Keratinocyte (primary cell): ENCODE results near the gene UNC5A. TPM values are rescaled to one million over a fixed set of nuclear protein-coding genes. Genes with fewer than 3 reads are reported as not detected.

Source experiments
- DNase-seq: peaks from one replicate; pipeline ENCODE4 v3.0.0-alpha.2; 2011; ENCODE audit warnings: low read depth, missing footprints, low spot score
- FAIRE-seq: peaks from 2 replicates; lab custom pipeline; 2011; peaks lifted over from hg19 to GRCh38; lab: Jason Lieb, UNC
- H2AFZ ChIP-seq: 2 replicates; pipeline ENCODE4 v1.6.0; 2012; ENCODE audit warnings: low read length, control low read depth, inconsistent platforms; ENCODE audit not compliant: control insufficient read depth
- H3K27ac ChIP-seq: 2 replicates; pipeline ENCODE4 v1.5.1; 2011; ENCODE audit warnings: low read length; ENCODE audit not compliant: control insufficient read depth, insufficient read depth
- H3K27me3 ChIP-seq: 3 replicates; pipeline ENCODE4 v1.6.0; 2011; ENCODE audit warnings: low read length; ENCODE audit not compliant: control insufficient read depth, insufficient read depth; ENCODE audit errors: extremely low read depth
- H3K36me3 ChIP-seq, 2 experiments: 2 replicates in 1 of 2; 3 replicates in 1 of 2; pipeline ENCODE4 v1.5.1; 2011; ENCODE audit warnings: low read length in 2 of 2, mild to moderate bottlenecking in 1 of 2; ENCODE audit not compliant: control insufficient read depth in 2 of 2, insufficient read depth in 2 of 2; ENCODE audit errors: extremely low read depth in 1 of 2
- H3K4me1 ChIP-seq: 3 replicates; pipeline ENCODE4 v1.5.1; 2011; ENCODE audit warnings: low read length; ENCODE audit not compliant: control insufficient read depth, insufficient read depth; ENCODE audit errors: extremely low read depth
- H3K4me2 ChIP-seq: 3 replicates; pipeline ENCODE4 v1.6.0; 2011; ENCODE audit warnings: low read depth, low read length; ENCODE audit not compliant: control insufficient read depth, insufficient read depth; ENCODE audit errors: extremely low read depth
- H3K4me3 ChIP-seq, 3 experiments: fragments of 200-600 bp in 1 of 3; sonication (generic) in 1 of 3; 2 replicates in 2 of 3; 3 replicates in 1 of 3; pipeline ENCODE4 v1.5.1; 2011 to 2016; ENCODE audit warnings: low read length in 3 of 3, mild to moderate bottlenecking in 3 of 3, control low read depth in 2 of 3, inconsistent platforms in 1 of 3, low read depth in 1 of 3, mixed read lengths in 1 of 3, mixed run types in 1 of 3, moderate library complexity in 1 of 3; ENCODE audit not compliant: control insufficient read depth in 2 of 3, insufficient read depth in 2 of 3; ENCODE audit errors: extremely low read depth in 1 of 3
- H3K79me2 ChIP-seq: 2 replicates; pipeline ENCODE4 v1.6.0; 2012; ENCODE audit warnings: low read length; ENCODE audit not compliant: control insufficient read depth, insufficient read depth
- H3K9ac ChIP-seq: 3 replicates; pipeline ENCODE4 v1.6.0; 2011; ENCODE audit warnings: low read length; ENCODE audit not compliant: control insufficient read depth, insufficient read depth; ENCODE audit errors: extremely low read depth
- H3K9me1 ChIP-seq: 3 replicates; pipeline ENCODE4 v1.6.0; 2011; ENCODE audit warnings: low read length; ENCODE audit not compliant: control insufficient read depth, insufficient read depth; ENCODE audit errors: extremely low read depth
- H3K9me3 ChIP-seq: 2 replicates; pipeline ENCODE4 v1.5.1; 2012; ENCODE audit warnings: low read depth, low read length; ENCODE audit not compliant: control insufficient read depth
- H4K20me1 ChIP-seq: 3 replicates; pipeline ENCODE4 v1.6.0; 2011; ENCODE audit warnings: low read length; ENCODE audit not compliant: control insufficient read depth, insufficient read depth; ENCODE audit errors: extremely low read depth
- EZH2 ChIP-seq: IDR thresholded peaks from one replicate; pipeline ENCODE4 v1.6.1; 2012; ENCODE audit warnings: inconsistent platforms, mild to moderate bottlenecking, low read length, moderate library complexity
- dilution Hi-C: fragments of 300-500 bp; cut with MboI; formaldehyde crosslinking; loops from one replicate; pipeline ENCODE4 v1.7.0; 2020; ENCODE audit warnings: low sequenced_read_pairs; ENCODE audit not compliant: extremely low pct_ligation_motif_present
- polyA plus RNA-seq, 5 experiments: library from polyadenylated mRNA; depleted of rRNA in 3 of 5; stranded (reverse) in 3 of 5; stranded (forward) in 1 of 5; unstranded in 1 of 5; fragments of >200 nt; gene quantifications; 1 replicate in 1 of 5; 2 replicates in 3 of 5; 3 replicates in 1 of 5; pipeline versions ENCODE4 v1.2.1 to v1.2.3, GENCODE V29; 2011 to 2012; ENCODE audit warnings: missing spikeins in 2 of 5, low read depth in 1 of 5, low replicate concordance in 1 of 5
- TF ChIP-seq, protein P1 (sequence below), 3 experiments: IDR thresholded peaks in 1 of 3; conservative IDR thresholded peaks in 1 of 3; optimal IDR thresholded peaks in 1 of 3; 2 replicates in 2 of 3; 3 replicates in 1 of 3; pipeline versions ENCODE3 to v1.5.1; 2011; ENCODE audit warnings: low read length in 3 of 3, mild to moderate bottlenecking in 3 of 3, moderate library complexity in 2 of 3, control low read depth in 1 of 3, inconsistent platforms in 1 of 3; ENCODE audit not compliant: insufficient read depth in 2 of 3; ENCODE audit errors: extremely low read depth in 1 of 3

Gene UNC5A
- polyA plus RNA-seq, 1 donor (not counting 4 experiments of a cell fraction or from before 2014, with no cell fraction given) = not detected

- no peaks in the 10 kb centered on the region for H3K9me3 ChIP-seq
- H3K36me3 ChIP-seq = no peaks in the 10 kb centered on the region
- no peaks in the 10 kb centered on the region for H3K4me1 ChIP-seq
- H3K9me1 ChIP-seq = no peaks in the 10 kb centered on the region
- H3K9ac ChIP-seq = no peak overlapping the region
- H3K27ac ChIP-seq = no peak overlapping the region
- TF ChIP-seq EZH2 = no peak
- TF ChIP-seq, protein P1, sequence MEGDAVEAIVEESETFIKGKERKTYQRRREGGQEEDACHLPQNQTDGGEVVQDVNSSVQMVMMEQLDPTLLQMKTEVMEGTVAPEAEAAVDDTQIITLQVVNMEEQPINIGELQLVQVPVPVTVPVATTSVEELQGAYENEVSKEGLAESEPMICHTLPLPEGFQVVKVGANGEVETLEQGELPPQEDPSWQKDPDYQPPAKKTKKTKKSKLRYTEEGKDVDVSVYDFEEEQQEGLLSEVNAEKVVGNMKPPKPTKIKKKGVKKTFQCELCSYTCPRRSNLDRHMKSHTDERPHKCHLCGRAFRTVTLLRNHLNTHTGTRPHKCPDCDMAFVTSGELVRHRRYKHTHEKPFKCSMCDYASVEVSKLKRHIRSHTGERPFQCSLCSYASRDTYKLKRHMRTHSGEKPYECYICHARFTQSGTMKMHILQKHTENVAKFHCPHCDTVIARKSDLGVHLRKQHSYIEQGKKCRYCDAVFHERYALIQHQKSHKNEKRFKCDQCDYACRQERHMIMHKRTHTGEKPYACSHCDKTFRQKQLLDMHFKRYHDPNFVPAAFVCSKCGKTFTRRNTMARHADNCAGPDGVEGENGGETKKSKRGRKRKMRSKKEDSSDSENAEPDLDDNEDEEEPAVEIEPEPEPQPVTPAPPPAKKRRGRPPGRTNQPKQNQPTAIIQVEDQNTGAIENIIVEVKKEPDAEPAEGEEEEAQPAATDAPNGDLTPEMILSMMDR (optimal IDR thresholded peaks at IDR 0.05 in 1 of 3, IDR thresholded peaks at IDR 0.05 in 1 of 3, conservative IDR thresholded peaks at IDR 0.05 in 1 of 3; ENCODE audit: extremely low read depth in 1 of 3, insufficient read depth in 2 of 3, low read length in 3 of 3) = no peak
- dilution Hi-C loops = no loop called here
- H2AFZ ChIP-seq = no peak overlapping the region
- no peak for DNase-seq
- no peak overlapping the region for H3K4me3 ChIP-seq
- FAIRE-seq = no peak
- peaks cover 11% of the 10 kb centered on the region for H3K27me3 ChIP-seq
- no peaks in the 10 kb centered on the region for H3K79me2 ChIP-seq
- H4K20me1 ChIP-seq = no peaks in the 10 kb centered on the region
- H3K4me2 ChIP-seq = no peak overlapping the region
Observed at GRCh38 chr5:176857894-176858273, 47.5 kb downstream of the UNC5A start.

GRCh38 chr5:176859916-176860315 lies 49.6 kb downstream of the UNC5A start:
- Histone ChIP-seq H3K9me3 (no peaks in the 10 kb centered on the region), H3K27me3 (peaks cover 17% of the 10 kb centered on the region), H3K79me2 (no peaks in the 10 kb centered on the region), H3K27ac (no peak overlapping the region), H3K9ac (no peak overlapping the region), H3K4me2 (no peak overlapping the region), H3K4me3 (no peak overlapping the region), H4K20me1 (no peaks in the 10 kb centered on the region), H3K4me1 (no peaks in the 10 kb centered on the region), H2AFZ (no peak overlapping the region), H3K36me3 (no peaks in the 10 kb centered on the region), H3K9me1 (no peaks in the 10 kb centered on the region)
- dilution Hi-C loops = no loop called here
- FAIRE-seq = no peak
- DNase-seq = no peak
- TF ChIP-seq, protein P1 (optimal IDR thresholded peaks at IDR 0.05 in 1 of 3, IDR thresholded peaks at IDR 0.05 in 1 of 3, conservative IDR thresholded peaks at IDR 0.05 in 1 of 3; ENCODE audit: extremely low read depth in 1 of 3, insufficient read depth in 2 of 3, low read length in 3 of 3) = no peak
- TF ChIP-seq EZH2 = no peak
